NCI-H82 (cell line): ENCODE measurements around the gene USH2A.

Experiments used
- DNase-seq: peaks from one replicate; lab custom pipeline; 2025; lab: John Stamatoyannopoulos, UW

The USH2A gene

GRCh38 chr1:216123446-216124191 lies 299.6 kb downstream of the USH2A start:
- DNase-seq: no peak

- DNase-seq: peak; percentile 74
Observed at GRCh38 chr1:216119600-216119999, 303.6 kb downstream of the USH2A start.

- no peak for DNase-seq
Observed at GRCh38 chr1:216114180-216114579, 309.1 kb downstream of the USH2A start.

DNA sequence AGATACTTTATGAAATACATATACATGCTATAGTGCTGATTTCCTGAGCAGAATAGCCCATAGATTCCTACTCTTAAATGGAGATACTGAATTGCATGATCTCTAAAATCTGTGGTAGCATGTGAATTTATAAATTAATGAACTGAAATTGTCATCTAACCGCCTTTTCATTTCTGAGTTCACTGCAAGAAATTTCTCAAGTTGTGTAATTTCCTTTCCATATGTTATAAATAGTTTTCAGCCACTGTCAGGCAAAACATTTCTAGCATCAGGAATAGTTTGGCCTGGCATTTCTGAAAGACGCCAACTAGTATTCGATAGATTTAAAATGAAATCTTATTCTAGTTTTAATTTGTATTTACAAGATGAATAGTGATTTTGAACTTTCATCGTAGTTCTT lies 310.1 kb downstream of the USH2A start:
- DNase-seq: no peak

- no peak for DNase-seq
Observed at GRCh38 chr1:216111842-216112241, 311.4 kb downstream of the USH2A start.

GRCh38 chr1:216095400-216095799 lies 327.8 kb downstream of the USH2A start:
- DNase-seq: peak; percentile 55

DNA sequence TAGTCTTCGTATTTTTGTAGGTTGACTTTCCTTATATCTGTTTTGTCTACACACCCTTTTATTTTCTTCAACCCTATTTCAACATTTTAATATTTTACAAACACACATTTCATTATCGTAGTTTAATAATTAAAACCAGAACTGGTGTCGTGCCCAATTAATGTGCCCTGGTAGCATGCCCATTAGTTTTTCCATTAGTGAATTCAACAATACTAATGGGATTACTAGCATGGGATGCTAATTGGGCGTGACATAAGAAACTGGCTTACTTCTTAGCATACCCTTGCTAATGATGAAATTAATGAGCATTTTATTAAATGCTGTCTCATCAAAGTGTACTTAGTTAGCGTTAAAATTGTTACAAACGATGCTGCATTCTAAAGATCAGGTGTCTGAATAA lies 332.7 kb downstream of the USH2A start:
- peak; percentile 73 for DNase-seq

- DNase-seq: no peak
Observed at GRCh38 chr1:216086678-216087077, 336.6 kb downstream of the USH2A start.

DNA sequence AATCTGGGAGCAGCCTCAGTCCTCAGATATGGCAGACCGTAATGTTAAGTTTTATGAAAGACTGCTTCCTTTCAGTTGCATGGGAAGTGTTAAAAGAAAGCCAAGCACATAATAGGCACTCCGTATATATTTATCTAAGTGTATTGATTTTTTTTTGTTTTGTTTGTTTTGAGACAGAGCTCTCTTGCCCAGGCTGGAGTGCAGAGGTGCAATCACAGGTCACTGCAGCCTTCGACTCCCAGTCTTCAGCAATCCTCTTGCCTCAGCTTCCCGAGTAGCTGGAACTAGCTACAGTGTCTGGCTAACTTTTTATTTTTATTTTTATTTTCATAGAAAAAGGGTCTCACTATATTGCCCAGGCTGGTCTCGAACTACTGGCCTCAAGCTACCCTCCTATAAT lies 341.8 kb downstream of the USH2A start:
- DNase-seq: no peak

GRCh38 chr1:216076751-216077150 lies 346.5 kb downstream of the USH2A start:
- DNase-seq: no peak

- DNase-seq: peak; percentile 23
Observed at GRCh38 chr1:216075339-216075738, 347.9 kb downstream of the USH2A start.

- no peak for DNase-seq
Observed at GRCh38 chr1:216073793-216074595, 349.3 kb downstream of the USH2A start.

GRCh38 chr1:216071262-216071661 lies 352.0 kb downstream of the USH2A start:
- DNase-seq: no peak

- DNase-seq: no peak
Observed at GRCh38 chr1:216064643-216065042, 358.6 kb downstream of the USH2A start.

GRCh38 chr1:216057947-216058346 lies 365.3 kb downstream of the USH2A start:
- DNase-seq: no peak

DNA sequence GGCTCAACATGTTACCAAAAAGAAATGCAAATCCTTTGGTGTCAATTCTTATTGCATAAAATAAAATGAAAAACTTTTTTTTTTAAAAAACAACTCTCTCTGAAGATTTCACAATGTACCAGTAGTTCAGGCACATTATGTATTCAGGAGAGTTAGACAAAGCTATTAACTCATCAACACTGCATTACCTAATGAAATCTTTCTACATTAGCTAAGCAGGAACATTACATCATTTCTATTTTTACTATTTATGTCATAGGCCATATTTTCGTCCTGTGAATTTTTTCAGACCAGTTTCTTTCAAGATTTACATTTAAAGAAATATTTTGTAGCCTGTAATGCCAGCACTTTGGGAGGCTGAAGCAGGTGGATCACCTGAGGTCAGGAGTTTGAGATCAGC lies 366.2 kb downstream of the USH2A start:
- DNase-seq: no peak

DNA sequence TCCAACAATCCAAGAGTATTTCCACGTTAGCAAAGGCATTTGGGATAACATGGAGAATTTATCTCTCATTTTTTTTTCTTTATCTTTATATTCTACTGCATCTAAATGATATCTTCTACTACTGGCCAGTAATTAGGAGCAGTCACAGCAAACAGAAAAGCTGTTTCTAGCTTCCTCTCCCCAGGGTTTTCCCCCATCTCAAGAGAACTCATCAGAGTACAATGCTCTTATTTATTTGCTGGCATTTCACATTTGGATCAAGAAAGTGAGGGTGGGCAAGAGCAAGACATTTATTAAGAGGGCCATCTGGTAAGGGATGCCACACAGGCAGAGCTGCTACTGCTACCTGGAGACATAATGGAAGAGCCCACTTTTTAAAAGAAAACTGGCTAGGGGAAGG lies 368.2 kb downstream of the USH2A start:
- DNase-seq: peak; percentile 42

- peak; percentile 97 for DNase-seq
Observed at GRCh38 chr1:216054600-216054999, 368.6 kb downstream of the USH2A start.

GRCh38 chr1:216051071-216051470 lies 372.2 kb downstream of the USH2A start:
- no peak for DNase-seq

GRCh38 chr1:216049741-216050430 lies 373.4 kb downstream of the USH2A start:
- DNase-seq: no peak

- DNase-seq: no peak
Observed at GRCh38 chr1:216047811-216048572, 375.3 kb downstream of the USH2A start.

- DNase-seq: no peak
Observed at GRCh38 chr1:216046336-216046735, 376.9 kb downstream of the USH2A start.
